SKM-1 (cell line): ENCODE measurements around the gene DCUN1D4.

ENCODE experiments used
- DNase-seq: peaks from one replicate; lab custom pipeline; 2025; ENCODE audit not compliant: unreplicated experiment; lab: John Stamatoyannopoulos, UW

DCUN1D4 gene

DNA sequence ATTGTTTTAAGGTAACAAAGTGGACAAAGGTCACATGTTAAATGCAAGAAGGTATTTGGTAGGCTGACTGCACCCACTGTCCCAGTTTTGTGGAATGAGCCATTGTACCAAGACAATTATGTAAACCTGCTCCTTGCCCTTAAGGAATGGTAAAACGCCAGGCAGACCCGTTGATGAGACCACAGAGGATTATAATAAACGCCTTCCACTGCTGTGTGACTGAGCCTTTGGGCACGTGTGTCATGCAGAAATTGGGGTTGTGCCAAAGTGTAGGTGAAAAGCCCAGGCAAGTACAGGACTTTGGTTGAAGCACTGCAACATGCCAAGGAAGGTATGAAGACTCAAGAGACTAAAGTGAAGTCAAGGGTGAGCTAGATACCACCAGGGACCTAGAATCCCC is 117.5 kb downstream of the DCUN1D4 start:
- no peak for DNase-seq

DNA sequence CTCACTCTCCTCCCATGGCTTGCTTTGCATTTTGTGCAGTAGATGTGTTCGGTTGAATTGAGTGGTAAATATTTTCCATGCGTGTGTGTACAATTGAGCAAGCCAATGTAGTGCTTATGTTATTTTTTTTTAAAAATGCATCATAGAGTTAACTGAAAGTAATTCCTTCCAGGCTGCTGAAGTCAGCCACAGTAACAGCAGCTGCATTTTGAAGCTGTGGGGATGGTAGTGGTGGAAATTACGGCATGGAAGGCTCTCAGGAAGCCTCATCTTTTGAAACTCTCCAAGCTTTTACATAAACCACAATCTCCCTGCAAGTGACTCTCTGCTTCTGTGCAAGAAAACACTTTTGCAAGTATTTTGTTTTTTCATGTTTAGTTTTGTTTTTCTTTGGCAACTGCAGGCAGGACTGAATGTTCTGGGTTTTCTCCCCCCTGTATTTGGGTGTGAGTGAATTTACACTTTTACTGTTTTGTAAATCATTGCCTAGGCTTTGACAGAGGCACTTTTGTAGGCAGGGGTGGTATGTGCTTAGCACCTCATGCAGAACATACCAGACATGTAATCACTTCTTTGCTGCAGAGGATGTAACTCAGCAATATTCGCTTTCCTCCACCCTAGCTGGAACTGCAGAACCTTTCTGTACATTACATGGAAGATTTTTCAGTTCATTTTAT is 121.0 kb downstream of the DCUN1D4 start:
- DNase-seq: no peak

GRCh38 chr4:51965862-51966261 is 122.9 kb downstream of the DCUN1D4 start:
- no peak for DNase-seq
